Psoas muscle (tissue), 8 donors: Measurements from ENCODE around the gene NOS1AP. TPM values are rescaled to one million over a fixed set of nuclear protein-coding genes. Genes with fewer than 3 reads are reported as not detected.

Experiments used
- ATAC-seq, 4 donors: fragments of 200-7000 bp; cut with Tn5 transposase; one replicate each; pipeline ENCODE4 v1.9.1; 2020; ENCODE audit warnings: moderate library complexity in 3 of 4, mild to moderate bottlenecking in 2 of 4
- DNase-seq, 2 donors: peaks; one replicate each; pipeline ENCODE4 v3.0.0-alpha.2; 2020
- H3K27ac ChIP-seq: fragments of 200-600 bp; one replicate; pipeline ENCODE4 v1.8.0; 2022
- H3K27me3 ChIP-seq, 3 donors: fragments of 200-600 bp in 1 of 3; one replicate each; pipeline versions ENCODE4 v1.6.1 to v1.8.0; 2013 to 2022; ENCODE audit warnings: low read length in 2 of 3, mild to moderate bottlenecking in 2 of 3, moderate library complexity in 1 of 3; ENCODE audit not compliant: insufficient read depth in 3 of 3
- H3K36me3 ChIP-seq, 2 donors: fragments of 200-600 bp in 1 of 2; one replicate each; pipeline versions ENCODE4 v1.6.1 to v1.8.0; 2013 to 2022; ENCODE audit warnings: low read depth in 1 of 2, mild to moderate bottlenecking in 1 of 2, moderate library complexity in 1 of 2; ENCODE audit not compliant: insufficient read depth in 1 of 2
- H3K4me1 ChIP-seq: fragments of 200-600 bp; one replicate; pipeline ENCODE4 v1.8.0; 2022
- H3K4me3 ChIP-seq: fragments of 200-600 bp; one replicate; pipeline ENCODE4 v1.8.0; 2022; ENCODE audit warnings: mild to moderate bottlenecking
- H3K9me3 ChIP-seq: fragments of 200-600 bp; one replicate; pipeline ENCODE4 v1.8.0; 2022
- WGBS, 3 donors: extraction: QIAGEN DNeasy Blood & Tissue Kit; methylation state at CpG; one replicate each; pipeline versions ENCODE4 v1.1.6 to v1.1.7; 2013; 5-methylcytosine and 5-hydroxymethylcytosine counted together
- intact Hi-C, 2 donors: fragments of 100-400 bp; cut with DNase I; formaldehyde crosslinking; loops; one replicate each; pipeline versions ENCODE4 v1.11.0 to v1.14.2; 2022
- polyA plus RNA-seq, 3 donors: library from polyadenylated mRNA; stranded (reverse); fragments of 200-250 nt; gene quantifications; one replicate each; pipeline ENCODE4 v1.2.3, GENCODE V29; 2013
- total RNA-seq, 4 donors: library from RNA; stranded (reverse); fragmentation: NEBNext Ultra II Directional in 2 of 4; extraction: Animal tissue kit (Norgen Biotek cat#: 25700) in 2 of 4; gene quantifications; one replicate each; pipeline versions ENCODE4 v1.2.1 to v1.2.4, GENCODE V29; 2021 to 2023
- TF ChIP-seq, protein P1 (sequence below): fragments of 200-600 bp; IDR thresholded peaks from one replicate; pipeline ENCODE4 v1.8.0; 2022; ENCODE audit warnings: antibody characterized with exemption
- donor health status: healthy with polysubstance abuse.
- donor health status: DM: no; HTN: no; CAD: no; lungs with moderate emphysema.
- donor health status: Bipolar disorder and iron deficiency.
- donor health status: healthy.
- donor health status: DM: yes; HTN: yes; CAD: no.
- donor health status: DM: no; HTN: no; CAD: no.
- donor health status: DM: no; HTN: no; CAD: no.
- donor health status: DM: yes; HTN: yes; CAD: no.

Gene NOS1AP
- total and polyA plus RNA-seq, 7 donors, result 0.10 to 0.76 (median 0.18) TPM

DNA sequence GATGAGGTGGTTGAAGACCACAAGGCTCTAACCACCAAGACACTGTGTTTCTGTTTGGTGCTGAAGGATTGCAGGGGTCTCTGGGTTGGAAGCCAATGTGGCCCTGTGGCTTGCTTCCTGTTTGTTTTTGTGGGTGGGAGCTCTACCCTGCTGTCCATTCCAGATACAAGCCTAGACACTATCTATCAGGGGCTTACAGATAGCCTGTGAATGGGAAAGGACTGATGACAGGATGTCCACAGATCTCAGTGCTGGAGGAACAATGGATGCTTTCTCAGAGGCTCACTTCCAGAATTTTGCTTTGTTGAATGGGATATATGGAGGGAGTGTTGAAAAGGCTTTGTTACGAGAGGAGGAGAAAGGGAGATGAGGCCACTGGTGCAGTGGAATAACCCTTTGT is 69.7 kb downstream of the NOS1AP start:
- TF ChIP-seq, protein P1, sequence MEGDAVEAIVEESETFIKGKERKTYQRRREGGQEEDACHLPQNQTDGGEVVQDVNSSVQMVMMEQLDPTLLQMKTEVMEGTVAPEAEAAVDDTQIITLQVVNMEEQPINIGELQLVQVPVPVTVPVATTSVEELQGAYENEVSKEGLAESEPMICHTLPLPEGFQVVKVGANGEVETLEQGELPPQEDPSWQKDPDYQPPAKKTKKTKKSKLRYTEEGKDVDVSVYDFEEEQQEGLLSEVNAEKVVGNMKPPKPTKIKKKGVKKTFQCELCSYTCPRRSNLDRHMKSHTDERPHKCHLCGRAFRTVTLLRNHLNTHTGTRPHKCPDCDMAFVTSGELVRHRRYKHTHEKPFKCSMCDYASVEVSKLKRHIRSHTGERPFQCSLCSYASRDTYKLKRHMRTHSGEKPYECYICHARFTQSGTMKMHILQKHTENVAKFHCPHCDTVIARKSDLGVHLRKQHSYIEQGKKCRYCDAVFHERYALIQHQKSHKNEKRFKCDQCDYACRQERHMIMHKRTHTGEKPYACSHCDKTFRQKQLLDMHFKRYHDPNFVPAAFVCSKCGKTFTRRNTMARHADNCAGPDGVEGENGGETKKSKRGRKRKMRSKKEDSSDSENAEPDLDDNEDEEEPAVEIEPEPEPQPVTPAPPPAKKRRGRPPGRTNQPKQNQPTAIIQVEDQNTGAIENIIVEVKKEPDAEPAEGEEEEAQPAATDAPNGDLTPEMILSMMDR, result no peak
- Histone ChIP-seq H3K27me3 (no peaks in the 10 kb centered on the region), H3K9me3 (no peaks in the 10 kb centered on the region), H3K27ac (no peak overlapping the region), H3K4me1 (no peaks in the 10 kb centered on the region), H3K36me3 (no peaks in the 10 kb centered on the region), H3K4me3 (no peak overlapping the region)
- ATAC-seq, result no peak
- no peak for DNase-seq
- WGBS, 3 donors, result 78 to 84% (median 83%) methylated on average over 1 of the region's 1 CpG
- intact Hi-C loops, result no loop called here

DNA sequence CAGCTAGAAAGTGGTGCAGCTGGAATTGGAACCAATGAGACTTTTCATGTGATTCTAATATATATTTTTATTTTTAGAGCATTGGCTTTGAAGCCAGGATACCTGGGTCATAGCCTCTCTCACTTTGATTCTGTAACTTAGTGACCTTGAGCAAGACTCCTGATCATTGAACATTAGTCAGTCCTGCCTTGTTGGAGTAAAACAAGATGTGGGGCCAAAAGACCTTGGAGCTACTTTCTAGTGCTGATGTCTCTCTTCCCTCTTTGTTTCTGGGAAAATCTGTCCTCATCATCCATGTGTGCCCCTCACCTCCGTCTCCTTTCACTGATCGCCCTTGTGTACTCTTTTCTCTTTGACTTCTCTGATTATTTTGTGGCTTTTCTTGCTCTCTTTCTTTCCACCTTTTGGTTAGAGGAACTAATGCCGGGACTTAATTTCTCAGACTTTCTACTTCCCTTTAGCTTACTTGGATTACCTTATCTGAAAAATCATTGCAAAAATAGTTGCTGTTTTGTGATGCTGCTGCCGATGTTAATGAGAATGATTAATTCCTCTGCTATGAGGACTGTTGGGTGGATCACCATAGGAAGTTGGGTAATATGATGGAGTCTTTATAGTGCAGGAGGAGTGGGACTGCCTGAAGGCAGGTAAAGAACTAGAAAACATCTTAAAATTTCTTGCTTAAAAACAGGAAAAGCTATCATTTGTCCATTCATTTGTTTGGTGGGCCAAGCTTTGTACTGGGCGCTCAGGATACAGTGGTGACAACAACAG is 72.0 kb downstream of the NOS1AP start:
- Histone ChIP-seq H3K4me1 (no peaks in the 10 kb centered on the region), H3K27ac (no peak overlapping the region), H3K27me3 (no peaks in the 10 kb centered on the region), H3K9me3 (no peaks in the 10 kb centered on the region), H3K4me3 (no peak overlapping the region), H3K36me3 (no peaks in the 10 kb centered on the region)
- intact Hi-C loops, result no loop called here
- 89 to 93% (median 93%) methylated on average over 5 of the region's 5 CpGs for WGBS, 3 donors
- no peak for ATAC-seq
- TF ChIP-seq, protein P1, result no peak
- DNase-seq, result no peak

DNA sequence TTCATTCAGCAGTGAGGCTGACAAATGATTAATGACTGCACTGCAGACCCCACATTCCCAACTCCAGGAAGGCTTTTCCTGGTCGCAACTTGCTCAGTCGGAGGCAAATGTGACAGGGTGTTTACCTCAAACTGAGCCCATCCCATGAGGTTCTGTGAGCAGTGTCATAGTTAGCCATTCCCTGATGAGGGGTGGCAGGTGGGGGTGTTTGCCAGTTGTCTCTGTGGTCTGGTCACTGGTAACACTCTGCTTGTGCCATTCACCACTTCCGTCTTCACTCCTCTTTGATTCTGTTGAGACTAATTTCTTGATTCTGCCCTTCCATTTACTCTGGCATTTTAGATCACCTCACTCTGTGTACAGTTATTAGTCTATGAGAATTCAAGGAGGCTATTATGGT is 73.5 kb downstream of the NOS1AP start:
- intact Hi-C loops, result no loop called here
- no peak overlapping the region for H3K27ac ChIP-seq
- H3K9me3 ChIP-seq, result no peaks in the 10 kb centered on the region
- no peak for ATAC-seq
- no peak overlapping the region for H3K4me3 ChIP-seq
- TF ChIP-seq, protein P1, result no peak
- H3K36me3 ChIP-seq, result no peaks in the 10 kb centered on the region
- no peak for DNase-seq
- no peaks in the 10 kb centered on the region for H3K27me3 ChIP-seq
- 65 to 84% (median 72%) methylated on average over 3 of the region's 3 CpGs for WGBS, 3 donors
- no peaks in the 10 kb centered on the region for H3K4me1 ChIP-seq

DNA sequence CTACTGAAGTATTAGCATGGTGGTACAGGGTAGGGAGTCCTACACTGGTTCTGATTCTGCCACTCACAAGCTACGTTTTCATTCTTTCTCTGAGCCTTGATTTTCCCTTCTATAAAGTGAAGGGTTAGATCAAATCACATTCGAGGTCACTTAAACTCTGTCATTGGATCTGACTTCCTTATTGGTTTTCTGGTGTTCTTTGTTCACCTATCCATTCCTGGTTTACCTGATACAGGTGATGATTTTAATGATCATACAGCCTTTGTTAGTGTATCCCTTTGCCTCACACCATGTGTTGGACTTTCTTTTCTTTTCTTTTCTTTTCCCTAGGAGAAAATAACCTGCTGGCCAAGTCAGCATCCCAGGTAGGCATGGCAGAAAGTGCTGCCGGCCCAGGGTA is 74.8 kb downstream of the NOS1AP start:
- intact Hi-C loops, result no loop called here
- WGBS, 3 donors, result 54 to 63% (median 60%) methylated on average over 3 of the region's 3 CpGs
- no peak for DNase-seq
- H3K4me3 ChIP-seq, result no peak overlapping the region
- H3K27me3 ChIP-seq, result no peaks in the 10 kb centered on the region
- no peaks in the 10 kb centered on the region for H3K36me3 ChIP-seq
- no peak overlapping the region for H3K27ac ChIP-seq
- TF ChIP-seq, protein P1, result no peak
- no peaks in the 10 kb centered on the region for H3K4me1 ChIP-seq
- no peak for ATAC-seq
- H3K9me3 ChIP-seq, result no peaks in the 10 kb centered on the region

DNA sequence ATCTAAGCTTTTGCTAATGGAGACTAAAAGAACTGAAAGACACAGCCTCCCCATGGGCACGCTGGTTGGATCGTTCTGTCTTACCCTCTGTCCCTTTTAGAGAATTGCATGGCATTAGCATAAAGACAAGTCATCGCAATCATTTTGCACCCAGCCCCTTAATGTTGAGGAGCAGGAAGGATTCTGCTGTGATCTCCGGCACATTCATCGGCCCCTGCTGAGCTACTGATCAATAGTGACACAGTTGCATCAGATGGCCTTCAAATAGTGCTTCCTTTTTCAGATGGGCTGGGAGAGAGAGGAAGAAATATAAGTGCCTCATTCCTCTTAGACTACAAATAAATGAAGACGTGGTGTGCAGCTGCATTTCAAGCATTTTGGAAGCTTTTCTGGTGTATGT is 75.4 kb downstream of the NOS1AP start:
- TF ChIP-seq, protein P1, result no peak
- no peak for ATAC-seq
- Histone ChIP-seq H3K4me1 (no peaks in the 10 kb centered on the region), H3K9me3 (no peaks in the 10 kb centered on the region), H3K27me3 (no peaks in the 10 kb centered on the region), H3K36me3 (no peaks in the 10 kb centered on the region), H3K4me3 (no peak overlapping the region), H3K27ac (no peak overlapping the region)
- WGBS, 3 donors, result 59 to 69% (median 65%) methylated on average over 6 of the region's 6 CpGs
- intact Hi-C loops, result no loop called here
- no peak for DNase-seq
